ENCODE results near the gene ZNF446.
"Not testable (repeated sequence)": the region's sequence is repeated elsewhere in the genome, so short reads cannot be mapped to it uniquely, and the experiment has no call there.

ZNF446 gene

GRCh38 chr19:58451358-58452101 lies 24.6 kb upstream of the ZNF446 start, which contains the start of gene ZNF324B:
Gene ZNF324B (plus strand): TSS chr19:58451622. CDS start chr19:58453702, 2,080 bp downstream.
- no peaks in the 10 kb centered on the region for H3K9me3 ChIP-seq (ENCODE audit: control insufficient read depth in 1 of 2, low read length in 2 of 2)
- H3K27me3 ChIP-seq (ENCODE audit: low read depth, low read length) = no peaks in the 10 kb centered on the region
- peak within 1 kb of the TSS; percentile 76 to 91 for H3K4me3 ChIP-seq (ENCODE audit: low read depth in 1 of 2, low read length in 2 of 2)
- H3K4me1 ChIP-seq (ENCODE audit: control insufficient read depth in 1 of 2, insufficient read depth in 2 of 2, low read length in 2 of 2) = peaks cover 5 to 10% of the 10 kb centered on the region in 2 donors
- peaks cover 0 to 25% of the 10 kb centered on the region in 2 donors for H3K36me3 ChIP-seq (ENCODE audit: control insufficient read depth in 1 of 2, insufficient read depth in 2 of 2, low read length in 2 of 2)
- no peak within 1 kb of the TSS for H3K27ac ChIP-seq (ENCODE audit: low read length)

DNA sequence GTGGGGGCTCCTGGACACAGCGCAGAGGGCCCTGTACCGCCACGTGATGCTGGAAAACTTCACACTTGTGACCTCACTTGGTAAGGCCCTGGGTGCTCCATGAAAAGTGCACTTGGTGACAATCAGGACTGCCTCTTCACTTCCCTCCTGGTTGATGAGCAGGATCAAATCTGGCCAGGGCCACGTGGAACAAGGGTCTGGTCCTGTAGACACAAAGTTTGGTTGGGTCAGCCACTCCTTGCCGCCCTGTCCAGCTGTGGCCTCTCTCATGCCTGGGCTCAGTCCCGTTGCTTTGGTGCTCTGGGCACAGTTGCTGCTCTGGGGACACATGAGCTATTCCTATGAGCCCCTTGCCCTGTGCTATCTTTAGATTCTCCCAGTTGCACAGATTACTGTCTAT lies 22.4 kb upstream of the ZNF446 start:
- Histone ChIP-seq H3K9me3 (ENCODE audit: control insufficient read depth in 1 of 2, low read length in 2 of 2) (no peaks in the 10 kb centered on the region), H3K36me3 (ENCODE audit: control insufficient read depth in 1 of 2, insufficient read depth in 2 of 2, low read length in 2 of 2) (peaks cover 0 to 43% of the 10 kb centered on the region in 2 donors), H3K4me3 (ENCODE audit: low read depth in 1 of 2, low read length in 2 of 2) (no peak overlapping the region), H3K27me3 (ENCODE audit: low read depth, low read length) (no peaks in the 10 kb centered on the region), H3K4me1 (ENCODE audit: control insufficient read depth in 1 of 2, insufficient read depth in 2 of 2, low read length in 2 of 2) (peaks cover 5 to 10% of the 10 kb centered on the region in 2 donors), H3K27ac (ENCODE audit: low read length) (no peak overlapping the region)

DNA sequence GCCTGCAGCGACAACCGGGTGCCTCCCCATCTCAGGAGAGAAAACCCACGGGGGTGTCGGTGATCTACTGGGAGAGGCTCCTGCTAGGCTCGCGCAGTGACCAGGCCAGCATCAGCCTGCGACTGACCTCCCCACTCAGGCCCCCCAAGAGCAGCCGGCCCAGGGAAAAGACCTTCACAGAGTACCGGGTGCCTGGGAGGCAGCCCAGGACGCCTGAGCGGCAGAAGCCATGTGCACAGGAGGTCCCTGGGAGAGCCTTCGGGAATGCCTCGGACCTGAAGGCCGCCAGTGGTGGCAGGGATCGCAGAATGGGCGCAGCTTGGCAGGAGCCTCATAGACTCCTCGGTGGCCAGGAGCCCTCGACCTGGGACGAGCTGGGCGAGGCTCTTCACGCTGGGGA lies 20.8 kb upstream of the ZNF446 start:
- Histone ChIP-seq H3K36me3 (ENCODE audit: control insufficient read depth in 1 of 2, insufficient read depth in 2 of 2, low read length in 2 of 2) (peaks cover 0 to 43% of the 10 kb centered on the region in 2 donors), H3K27me3 (ENCODE audit: low read depth, low read length) (no peaks in the 10 kb centered on the region), H3K4me3 (ENCODE audit: low read depth in 1 of 2, low read length in 2 of 2) (no peak overlapping the region), H3K4me1 (ENCODE audit: control insufficient read depth in 1 of 2, insufficient read depth in 2 of 2, low read length in 2 of 2) (peaks cover 5 to 10% of the 10 kb centered on the region in 2 donors), H3K27ac (ENCODE audit: low read length) (no peak overlapping the region), H3K9me3 (ENCODE audit: control insufficient read depth in 1 of 2, low read length in 2 of 2) (no peaks in the 10 kb centered on the region)

GRCh38 chr19:58456111-58456510 lies 20.0 kb upstream of the ZNF446 start:
- no peaks in the 10 kb centered on the region for H3K27me3 ChIP-seq (ENCODE audit: low read depth, low read length)
- H3K27ac ChIP-seq (ENCODE audit: low read length) = no peak overlapping the region
- no peak overlapping the region for H3K4me3 ChIP-seq (ENCODE audit: low read depth in 1 of 2, low read length in 2 of 2)
- peaks cover 0 to 5% of the 10 kb centered on the region in 2 donors for H3K4me1 ChIP-seq (ENCODE audit: control insufficient read depth in 1 of 2, insufficient read depth in 2 of 2, low read length in 2 of 2)
- no peaks in the 10 kb centered on the region for H3K9me3 ChIP-seq (ENCODE audit: control insufficient read depth in 1 of 2, low read length in 2 of 2)
- H3K36me3 ChIP-seq (ENCODE audit: control insufficient read depth in 1 of 2, insufficient read depth in 2 of 2, low read length in 2 of 2) = peaks cover 0 to 43% of the 10 kb centered on the region in 2 donors

DNA sequence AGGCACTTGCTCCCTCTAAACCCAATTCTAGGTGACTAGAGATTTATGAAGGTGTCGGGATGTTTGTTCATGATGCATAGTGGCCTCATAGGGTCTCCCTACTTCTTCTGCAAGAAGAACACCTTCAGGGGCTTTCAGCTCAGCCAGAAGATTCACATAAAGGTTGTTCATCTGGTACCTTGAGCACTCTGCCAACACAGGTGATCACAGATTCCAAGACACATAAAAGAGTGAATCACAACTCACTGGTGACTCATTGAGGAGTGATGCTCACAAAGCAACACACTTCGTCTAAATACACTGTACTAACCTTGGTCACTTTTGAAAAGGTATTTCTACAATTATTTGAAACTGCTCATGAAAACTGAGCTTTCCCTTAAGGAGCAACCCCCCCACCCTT lies 16.1 kb upstream of the ZNF446 start:
- Histone ChIP-seq H3K27me3 (ENCODE audit: low read depth, low read length) (no peaks in the 10 kb centered on the region), H3K4me3 (ENCODE audit: low read depth in 1 of 2, low read length in 2 of 2) (no peak overlapping the region), H3K9me3 (ENCODE audit: control insufficient read depth in 1 of 2, low read length in 2 of 2) (no peaks in the 10 kb centered on the region), H3K36me3 (ENCODE audit: control insufficient read depth in 1 of 2, insufficient read depth in 2 of 2, low read length in 2 of 2) (peaks cover 0 to 29% of the 10 kb centered on the region in 2 donors), H3K4me1 (ENCODE audit: control insufficient read depth in 1 of 2, insufficient read depth in 2 of 2, low read length in 2 of 2) (no peaks in the 10 kb centered on the region), H3K27ac (ENCODE audit: low read length) (no peak overlapping the region)

DNA sequence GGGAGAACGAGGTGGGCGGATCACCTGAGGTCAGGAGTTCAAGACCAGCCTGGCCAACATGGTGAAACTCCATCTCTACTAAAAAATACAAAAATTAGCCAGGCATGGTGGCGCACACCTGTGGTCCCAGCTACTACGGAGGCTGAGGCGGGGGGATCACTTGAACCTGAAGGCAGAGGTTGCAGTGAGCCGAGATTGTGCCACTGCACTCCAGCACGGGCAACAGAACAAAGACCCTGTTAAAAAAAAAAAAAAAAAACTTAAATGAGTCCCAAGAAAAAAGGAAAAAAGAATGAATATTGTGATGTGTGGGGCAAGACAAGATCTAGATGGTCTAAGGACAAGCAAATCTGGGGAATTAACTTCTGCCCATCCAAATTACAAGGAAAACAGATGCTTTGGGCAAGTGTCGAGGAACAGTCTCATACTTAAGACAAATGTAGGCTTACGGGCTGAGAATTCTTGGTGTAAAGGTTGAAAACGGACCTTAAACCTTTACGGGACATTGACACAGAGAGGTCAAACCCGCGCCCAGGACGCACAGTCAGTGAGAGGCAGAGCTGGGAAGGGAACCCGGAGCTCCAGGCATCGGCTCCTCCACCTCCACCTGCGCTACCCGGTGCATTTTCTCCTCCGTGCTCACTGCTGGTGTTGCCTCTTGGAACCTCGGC lies 9.9 kb upstream of the ZNF446 start:
- Histone ChIP-seq H3K9me3 (ENCODE audit: control insufficient read depth in 1 of 2, low read length in 2 of 2) (no peaks in the 10 kb centered on the region), H3K4me1 (ENCODE audit: control insufficient read depth in 1 of 2, insufficient read depth in 2 of 2, low read length in 2 of 2) (peaks cover 4 to 13% of the 10 kb centered on the region in 2 donors), H3K36me3 (ENCODE audit: control insufficient read depth in 1 of 2, insufficient read depth in 2 of 2, low read length in 2 of 2) (peaks cover 0 to 3% of the 10 kb centered on the region in 2 donors), H3K4me3 (ENCODE audit: low read depth in 1 of 2, low read length in 2 of 2) (peak overlapping the region; percentile 66 to 98), H3K27me3 (ENCODE audit: low read depth, low read length) (no peaks in the 10 kb centered on the region), H3K27ac (ENCODE audit: low read length) (no peak overlapping the region)

GRCh38 chr19:58466760-58467589 lies 9.2 kb upstream of the ZNF446 start, which contains the start of gene ZNF324:
Gene ZNF324 (plus strand): TSS chr19:58467080. CDS start chr19:58469186, 2,106 bp downstream.
- Histone ChIP-seq H3K4me3 (ENCODE audit: low read depth in 1 of 2, low read length in 2 of 2) (peak within 1 kb of the TSS; percentile 66 to 98), H3K9me3 (ENCODE audit: control insufficient read depth in 1 of 2, low read length in 2 of 2) (no peaks in the 10 kb centered on the region), H3K27ac (ENCODE audit: low read length) (peak within 1 kb of the TSS; percentile 23), H3K36me3 (ENCODE audit: control insufficient read depth in 1 of 2, insufficient read depth in 2 of 2, low read length in 2 of 2) (peaks cover 4 to 6% of the 10 kb centered on the region in 2 donors), H3K4me1 (ENCODE audit: control insufficient read depth in 1 of 2, insufficient read depth in 2 of 2, low read length in 2 of 2) (peaks cover 4 to 13% of the 10 kb centered on the region in 2 donors), H3K27me3 (ENCODE audit: low read depth, low read length) (no peaks in the 10 kb centered on the region)

GRCh38 chr19:58468216-58468839 lies 7.8 kb upstream of the ZNF446 start:
- Histone ChIP-seq H3K27ac (ENCODE audit: low read length) (no peak overlapping the region), H3K9me3 (ENCODE audit: control insufficient read depth in 1 of 2, low read length in 2 of 2) (no peaks in the 10 kb centered on the region), H3K27me3 (ENCODE audit: low read depth, low read length) (no peaks in the 10 kb centered on the region), H3K36me3 (ENCODE audit: control insufficient read depth in 1 of 2, insufficient read depth in 2 of 2, low read length in 2 of 2) (peaks cover 13 to 20% of the 10 kb centered on the region in 2 donors), H3K4me1 (ENCODE audit: control insufficient read depth in 1 of 2, insufficient read depth in 2 of 2, low read length in 2 of 2) (peaks cover 4 to 13% of the 10 kb centered on the region in 2 donors), H3K4me3 (ENCODE audit: low read depth in 1 of 2, low read length in 2 of 2) (peak overlapping the region in 1 of 2 donors; percentile 98)

GRCh38 chr19:58469241-58470013 lies 6.7 kb upstream of the ZNF446 start:
- Histone ChIP-seq H3K36me3 (ENCODE audit: control insufficient read depth in 1 of 2, insufficient read depth in 2 of 2, low read length in 2 of 2) (peaks cover 13 to 24% of the 10 kb centered on the region in 2 donors), H3K9me3 (ENCODE audit: control insufficient read depth in 1 of 2, low read length in 2 of 2) (no peaks in the 10 kb centered on the region), H3K4me3 (ENCODE audit: low read depth in 1 of 2, low read length in 2 of 2) (no peak overlapping the region), H3K4me1 (ENCODE audit: control insufficient read depth in 1 of 2, insufficient read depth in 2 of 2, low read length in 2 of 2) (peaks cover 4 to 13% of the 10 kb centered on the region in 2 donors), H3K27ac (ENCODE audit: low read length) (no peak overlapping the region), H3K27me3 (ENCODE audit: low read depth, low read length) (no peaks in the 10 kb centered on the region)

DNA sequence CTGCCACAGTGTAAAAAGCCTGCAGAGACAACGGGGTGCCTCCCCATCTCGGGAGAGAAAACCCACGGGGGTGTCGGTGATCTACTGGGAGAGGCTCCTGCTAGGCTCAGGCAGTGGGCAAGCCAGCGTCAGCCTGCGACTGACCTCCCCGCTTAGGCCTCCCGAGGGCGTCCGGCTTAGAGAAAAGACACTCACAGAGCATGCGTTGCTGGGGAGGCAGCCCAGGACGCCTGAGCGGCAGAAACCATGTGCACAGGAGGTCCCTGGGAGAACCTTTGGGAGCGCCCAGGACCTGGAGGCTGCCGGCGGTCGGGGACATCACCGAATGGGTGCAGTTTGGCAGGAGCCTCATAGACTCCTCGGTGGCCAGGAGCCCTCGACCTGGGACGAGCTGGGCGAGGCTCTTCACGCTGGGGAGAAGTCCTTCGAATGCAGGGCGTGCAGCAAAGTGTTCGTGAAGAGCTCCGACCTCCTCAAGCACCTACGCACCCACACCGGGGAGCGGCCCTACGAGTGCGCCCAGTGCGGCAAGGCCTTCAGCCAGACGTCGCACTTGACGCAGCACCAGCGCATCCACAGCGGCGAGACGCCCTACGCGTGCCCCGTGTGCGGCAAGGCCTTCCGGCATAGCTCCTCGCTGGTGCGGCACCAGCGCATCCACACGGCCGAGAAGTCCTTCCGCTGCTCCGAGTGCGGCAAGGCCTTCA lies 5.2 kb upstream of the ZNF446 start:
- H3K36me3 ChIP-seq (ENCODE audit: control insufficient read depth in 1 of 2, insufficient read depth in 2 of 2, low read length in 2 of 2) = peaks cover 13 to 24% of the 10 kb centered on the region in 2 donors
- H3K27ac ChIP-seq (ENCODE audit: low read length); H3K4me3 ChIP-seq (ENCODE audit: low read depth in 1 of 2, low read length in 2 of 2); H3K27me3 ChIP-seq (ENCODE audit: low read depth, low read length); H3K9me3 ChIP-seq (ENCODE audit: control insufficient read depth in 1 of 2, low read length in 2 of 2): not testable (repeated sequence)
- H3K4me1 ChIP-seq (ENCODE audit: control insufficient read depth in 1 of 2, insufficient read depth in 2 of 2, low read length in 2 of 2) = peaks cover 4 to 18% of the 10 kb centered on the region in 2 donors

Measured in muscle layer of duodenum (tissue), 2 donors.